Inflammatory macrophage treated with lipopolysaccharide for 4 hours (primary cell): Measurements from ENCODE around the gene USE1.
A peak's percentile ranks its signal among the peaks of the same experiment; 100 is the strongest.

ENCODE experiments used
- DNase-seq: peaks from one replicate; pipeline ENCODE4 v3.0.0-alpha.2; 2020

The USE1 gene

GRCh38 chr19:17237747-17238706 is 22.9 kb downstream of the USE1 start:
- no peak for DNase-seq

GRCh38 chr19:17240062-17240752 is 25.1 kb downstream of the USE1 start:
- no peak for DNase-seq

- DNase-seq, result no peak
These were observed 25.8 kb downstream of the USE1 start for GRCh38 chr19:17240826-17241399.

GRCh38 chr19:17242431-17243208 is 27.5 kb downstream of the USE1 start:
- no peak for DNase-seq

- no peak for DNase-seq
These were observed 28.2 kb downstream of the USE1 start for GRCh38 chr19:17243211-17243829.

GRCh38 chr19:17243830-17244617 is 28.9 kb downstream of the USE1 start:
- DNase-seq, result no peak

GRCh38 chr19:17244618-17245534 is 29.7 kb downstream of the USE1 start:
- DNase-seq, result no peak

GRCh38 chr19:17245535-17245984 is 30.4 kb downstream of the USE1 start, which contains the start of gene NR2F6:
NR2F6 (minus strand) TSS chr19:17245919; CDS start chr19:17245220, 699 bp downstream.
- no peak for DNase-seq

GRCh38 chr19:17246681-17247425 is 31.7 kb downstream of the USE1 start:
- DNase-seq, result peak; percentile 64

GRCh38 chr19:17248011-17248776 is 33.0 kb downstream of the USE1 start:
- no peak for DNase-seq

GRCh38 chr19:17249887-17250548 is 34.9 kb downstream of the USE1 start:
- DNase-seq, result no peak

- DNase-seq, result no peak
These were observed 39.5 kb downstream of the USE1 start for GRCh38 chr19:17254636-17255035.

GRCh38 chr19:17255150-17255621 is 40.0 kb downstream of the USE1 start:
- no peak for DNase-seq

GRCh38 chr19:17256130-17256529 is 41.0 kb downstream of the USE1 start:
- DNase-seq, result no peak

GRCh38 chr19:17259118-17259780 is 44.1 kb downstream of the USE1 start:
- DNase-seq, result no peak

GRCh38 chr19:17259934-17260333 is 44.8 kb downstream of the USE1 start:
- DNase-seq, result no peak

GRCh38 chr19:17260842-17261325 is 45.7 kb downstream of the USE1 start:
- peak; percentile 80 for DNase-seq
